HEK293 (cell line): ENCODE measurements around the gene GTF3C5.
A peak's percentile ranks its signal among the peaks of the same experiment; 100 is the strongest.

Source experiments
- CTCF ChIA-PET: fragments of 350-600 bp; formaldehyde crosslinking; extraction: SDS; loops from one replicate; lab custom pipeline; 2021; ENCODE audit warnings: antibody characterized with exemption; lab: Yijun Ruan, JAX
- POLR2A ChIA-PET: fragments of 300-600 bp; formaldehyde crosslinking; extraction: SDS; loops from one replicate; lab custom pipeline; 2020; ENCODE audit warnings: antibody characterized with exemption, inconsistent platforms; lab: Yijun Ruan, JAX
- H3K27ac ChIP-seq: fragments of 200-500 bp; sonication (Bioruptor generic); 2 replicates; pipeline ENCODE4 v1.5.1; 2014; ENCODE audit warnings: low read depth, low read length, control low read depth, inconsistent platforms; ENCODE audit errors: extremely low read depth
- H3K36me3 ChIP-seq, 2 experiments: fragments of 200-500 bp in 1 of 2; sonication (Bioruptor generic) in 1 of 2; 1 replicate in 1 of 2; 2 replicates in 1 of 2; pipeline ENCODE4 v1.5.1; 2014 to 2017; ENCODE audit warnings: inconsistent platforms in 2 of 2, low read length in 2 of 2; ENCODE audit not compliant: control insufficient read depth in 2 of 2, insufficient read depth in 1 of 2
- H3K4me1 ChIP-seq: fragments of 200-500 bp; sonication (Bioruptor generic); 2 replicates; pipeline ENCODE4 v1.5.1; 2014; ENCODE audit warnings: mild to moderate bottlenecking, low read length, inconsistent platforms; ENCODE audit not compliant: control insufficient read depth, insufficient read depth
- H3K4me3 ChIP-seq: 2 replicates; pipeline ENCODE4 v1.5.1; 2011; ENCODE audit warnings: low read depth, mild to moderate bottlenecking, control low read depth, low read length, moderate library complexity
- H3K9me3 ChIP-seq: fragments of 200-500 bp; sonication (Bioruptor generic); 2 replicates; pipeline ENCODE4 v1.5.1; 2014; ENCODE audit warnings: low read depth, low read length, inconsistent platforms; ENCODE audit not compliant: control insufficient read depth, insufficient read depth
- BCL11B ChIP-seq: fragments of 450-650 bp; formaldehyde crosslinking; IDR thresholded peaks from 2 replicates; pipeline ENCODE4 v1.5.1; 2016; ENCODE audit warnings: low read depth, missing biosample characterization, missing genetic modification characterization
- GFI1B ChIP-seq: fragments of 450-650 bp; formaldehyde crosslinking; IDR thresholded peaks from 2 replicates; pipeline ENCODE4 v1.5.1; 2016; ENCODE audit warnings: missing biosample characterization, missing genetic modification characterization
- GLIS1 ChIP-seq: fragments of 450-650 bp; formaldehyde crosslinking; IDR thresholded peaks from 2 replicates; pipeline ENCODE4 v1.5.1; 2016; ENCODE audit warnings: missing biosample characterization, missing genetic modification characterization
- MZF1 ChIP-seq: fragments of 450-650 bp; formaldehyde crosslinking; IDR thresholded peaks from 2 replicates; pipeline ENCODE4 v1.5.1; 2017; ENCODE audit warnings: missing biosample characterization, missing genetic modification characterization, borderline replicate concordance
- WT1 ChIP-seq: fragments of 450-650 bp; formaldehyde crosslinking; IDR thresholded peaks from 2 replicates; pipeline ENCODE4 v1.5.1; 2016; ENCODE audit warnings: missing biosample characterization, missing genetic modification characterization
- ZIC2 ChIP-seq: fragments of 450-650 bp; formaldehyde crosslinking; IDR thresholded peaks from 2 replicates; pipeline ENCODE4 v1.5.1; 2016; ENCODE audit warnings: missing biosample characterization, missing genetic modification characterization
- ZNF157 ChIP-seq: fragments of 450-650 bp; formaldehyde crosslinking; IDR thresholded peaks from 2 replicates; pipeline ENCODE4 v1.5.1; 2016; ENCODE audit warnings: missing biosample characterization, missing genetic modification characterization
- ZNF214 ChIP-seq: fragments of 450-650 bp; formaldehyde crosslinking; IDR thresholded peaks from 2 replicates; pipeline ENCODE4 v1.5.1; 2017; ENCODE audit warnings: missing biosample characterization, mild to moderate bottlenecking, missing genetic modification characterization, borderline replicate concordance
- ZNF248 ChIP-seq: fragments of 450-650 bp; formaldehyde crosslinking; IDR thresholded peaks from 2 replicates; pipeline ENCODE4 v1.5.1; 2017; ENCODE audit warnings: missing biosample characterization, missing genetic modification characterization
- ZNF311 ChIP-seq: fragments of 450-650 bp; formaldehyde crosslinking; IDR thresholded peaks from 2 replicates; pipeline ENCODE4 v1.5.1; 2017; ENCODE audit warnings: missing biosample characterization, missing genetic modification characterization, borderline replicate concordance
- ZNF530 ChIP-seq: fragments of 450-650 bp; formaldehyde crosslinking; IDR thresholded peaks from 2 replicates; pipeline ENCODE4 v1.5.1; 2016; ENCODE audit warnings: low read depth, missing biosample characterization, missing genetic modification characterization
- TF ChIP-seq, protein P1 (sequence below): fragments of 450-650 bp; formaldehyde crosslinking; conservative IDR thresholded peaks from 2 replicates; pipeline ENCODE4 v1.5.1; 2016; ENCODE audit warnings: low read depth, missing biosample characterization, missing genetic modification characterization

The GTF3C5 gene

DNA sequence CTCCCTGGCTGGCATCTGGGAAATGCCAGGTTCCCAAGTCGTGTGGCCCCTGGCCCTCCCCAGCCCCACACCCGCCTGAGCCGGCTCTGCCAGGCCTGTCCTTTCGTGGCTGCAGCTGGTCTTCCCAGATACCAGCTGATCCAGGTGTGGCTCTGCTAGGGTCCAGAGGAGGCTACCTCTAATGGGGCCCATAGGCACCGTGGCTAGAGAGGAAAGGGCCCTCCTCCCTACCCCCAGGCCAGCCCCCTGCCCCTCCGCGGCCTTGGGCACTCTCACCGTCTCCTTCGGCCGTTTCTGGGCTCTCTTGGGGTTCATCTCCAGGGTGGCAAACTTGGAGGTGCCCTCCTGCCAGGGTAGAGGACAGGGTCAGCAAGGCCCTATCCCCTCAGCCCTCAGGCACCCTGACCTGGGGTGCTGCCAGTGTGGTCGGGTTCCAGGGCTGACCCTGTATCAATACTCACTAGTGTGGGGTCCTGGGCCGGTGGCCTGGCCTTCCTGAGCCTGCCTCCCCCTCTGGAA lies 73.2 kb downstream of the GTF3C5 start:
- Histone ChIP-seq H3K36me3 (peaks cover 0 to 96% of the 10 kb centered on the region in 2 experiments; a peak in 2 of 3 replicates), H3K27ac (no peak overlapping the region), H3K4me1 (no peaks in the 10 kb centered on the region), H3K4me3 (no peak overlapping the region), H3K9me3 (no peaks in the 10 kb centered on the region)
- CTCF ChIA-PET = interaction anchor here (0.6 to 22.4 kb wide), 10 partner anchors 11 to 623 kb away, joined by 3 to 342 read pairs (median 10); partner anchors contain the start of gene RALGDS
- POLR2A ChIA-PET = no interaction called here
- TF ChIP-seq BCL11B (tag by site-specific recombination) (no peak), ZNF311 (tag by site-specific recombination) (no peak), WT1 (tag by site-specific recombination) (no peak), GFI1B (tag by site-specific recombination) (no peak)

DNA sequence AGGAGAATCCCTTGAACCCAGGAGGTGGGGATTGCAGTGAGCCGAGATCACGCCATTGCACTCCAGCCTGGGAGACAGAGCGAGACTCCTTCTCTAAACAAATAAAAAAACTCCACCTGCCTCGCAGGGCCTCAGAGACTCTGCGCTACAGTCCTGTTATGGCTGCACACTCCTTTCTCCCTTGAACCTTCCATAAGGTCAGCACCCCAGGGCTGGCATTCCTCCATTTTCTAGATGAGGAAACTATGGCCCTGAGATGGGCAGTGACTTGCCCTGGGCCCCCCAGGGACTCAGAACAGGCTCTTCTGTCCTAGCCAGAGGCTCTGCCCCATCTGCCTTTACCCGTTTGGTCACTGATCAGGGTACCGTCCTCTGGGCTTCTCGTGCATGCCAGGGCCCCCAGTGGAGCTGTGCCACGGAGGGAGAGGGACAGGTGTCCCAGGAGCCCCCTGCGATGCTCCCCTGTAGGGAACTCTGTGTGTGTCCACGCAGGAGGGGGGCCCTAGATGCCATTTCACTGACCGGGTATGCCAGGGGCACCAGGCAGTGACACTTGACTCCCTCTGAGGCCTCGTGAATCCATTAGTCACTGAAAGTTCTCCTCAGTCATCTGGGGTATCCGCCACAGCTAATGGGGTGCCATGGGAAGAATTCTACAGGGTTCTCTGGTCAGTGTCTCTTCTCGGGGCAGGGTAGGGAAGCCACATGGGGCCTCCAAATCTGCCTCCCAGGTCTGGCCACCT lies 74.1 kb downstream of the GTF3C5 start:
- H3K36me3 ChIP-seq = peaks cover 0 to 95% of the 10 kb centered on the region in 2 experiments; a peak in 2 of 3 replicates
- H3K9me3 ChIP-seq = no peaks in the 10 kb centered on the region
- no peak overlapping the region for H3K4me3 ChIP-seq
- ChIA-PET CTCF (interaction anchor here (0.9 to 22.4 kb wide), 3 partner anchors 9 to 68 kb away, joined by 3 to 342 read pairs (median 8); no protein-coding TSS in a partner anchor), POLR2A (interaction anchor here (1.6 kb wide), 1 partner anchor 39 kb away, joined by 4 read pairs; no protein-coding TSS in a partner anchor)
- no peaks in the 10 kb centered on the region for H3K4me1 ChIP-seq
- H3K27ac ChIP-seq = no peak overlapping the region
- TF ChIP-seq ZNF248 (tag by site-specific recombination) (no peak), ZNF530 (no peak), GLIS1 (tag by site-specific recombination) (peak; percentile 87; the same call in 1 of the 2 replicates), ZNF157 (tag by site-specific recombination) (no peak)

DNA sequence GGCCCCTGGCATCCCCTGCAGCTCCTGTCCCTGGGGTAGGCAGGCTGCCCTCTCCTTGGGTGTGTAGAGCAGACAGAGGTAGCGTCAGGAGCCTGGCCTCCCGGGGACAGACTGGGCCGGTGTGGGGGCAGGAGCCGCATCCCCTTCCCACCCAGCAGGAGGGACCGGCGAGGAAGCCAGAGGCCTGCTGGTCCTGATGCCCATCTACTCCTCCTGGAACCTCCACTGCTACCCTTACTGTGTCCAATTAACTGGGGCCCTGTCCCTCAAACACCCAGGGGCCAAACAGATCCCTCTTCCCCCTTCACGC lies 74.6 kb downstream of the GTF3C5 start:
- ChIA-PET CTCF (interaction anchor here (0.6 to 22.4 kb wide), 4 partner anchors 9 to 67 kb away, joined by 3 to 342 read pairs (median 6); no protein-coding TSS in a partner anchor), POLR2A (interaction anchor here (1.5 to 1.6 kb wide), 2 partner anchors 39 to 75 kb away, joined by 3 to 4 read pairs; partner anchors contain the start of gene GTF3C5)
- Histone ChIP-seq H3K36me3 (peaks cover 0 to 95% of the 10 kb centered on the region in 2 experiments; a peak in 2 of 3 replicates), H3K27ac (no peak overlapping the region), H3K4me3 (no peak overlapping the region), H3K9me3 (no peaks in the 10 kb centered on the region), H3K4me1 (no peaks in the 10 kb centered on the region)
- TF ChIP-seq MZF1 (tag by site-specific recombination) (no peak), ZIC2 (peak; percentile 37), ZNF214 (tag by site-specific recombination) (no peak)
- TF ChIP-seq, protein P1, sequence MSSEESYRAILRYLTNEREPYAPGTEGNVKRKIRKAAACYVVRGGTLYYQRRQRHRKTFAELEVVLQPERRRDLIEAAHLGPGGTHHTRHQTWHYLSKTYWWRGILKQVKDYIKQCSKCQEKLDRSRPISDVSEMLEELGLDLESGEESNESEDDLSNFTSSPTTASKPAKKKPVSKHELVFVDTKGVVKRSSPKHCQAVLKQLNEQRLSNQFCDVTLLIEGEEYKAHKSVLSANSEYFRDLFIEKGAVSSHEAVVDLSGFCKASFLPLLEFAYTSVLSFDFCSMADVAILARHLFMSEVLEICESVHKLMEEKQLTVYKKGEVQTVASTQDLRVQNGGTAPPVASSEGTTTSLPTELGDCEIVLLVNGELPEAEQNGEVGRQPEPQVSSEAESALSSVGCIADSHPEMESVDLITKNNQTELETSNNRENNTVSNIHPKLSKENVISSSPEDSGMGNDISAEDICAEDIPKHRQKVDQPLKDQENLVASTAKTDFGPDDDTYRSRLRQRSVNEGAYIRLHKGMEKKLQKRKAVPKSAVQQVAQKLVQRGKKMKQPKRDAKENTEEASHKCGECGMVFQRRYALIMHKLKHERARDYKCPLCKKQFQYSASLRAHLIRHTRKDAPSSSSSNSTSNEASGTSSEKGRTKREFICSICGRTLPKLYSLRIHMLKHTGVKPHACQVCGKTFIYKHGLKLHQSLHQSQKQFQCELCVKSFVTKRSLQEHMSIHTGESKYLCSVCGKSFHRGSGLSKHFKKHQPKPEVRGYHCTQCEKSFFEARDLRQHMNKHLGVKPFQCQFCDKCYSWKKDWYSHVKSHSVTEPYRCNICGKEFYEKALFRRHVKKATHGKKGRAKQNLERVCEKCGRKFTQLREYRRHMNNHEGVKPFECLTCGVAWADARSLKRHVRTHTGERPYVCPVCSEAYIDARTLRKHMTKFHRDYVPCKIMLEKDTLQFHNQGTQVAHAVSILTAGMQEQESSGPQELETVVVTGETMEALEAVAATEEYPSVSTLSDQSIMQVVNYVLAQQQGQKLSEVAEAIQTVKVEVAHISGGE (tag by site-specific recombination) = no peak
